GM12878 (cell line): ENCODE results near the gene MRPS23.

Experiments used
- EZH2 ChIP-seq: IDR thresholded peaks from 2 replicates; pipeline ENCODE4 v1.6.1; 2012; ENCODE audit warnings: low read depth, mild to moderate bottlenecking, control low read depth, inconsistent platforms, low read length, borderline replicate concordance; ENCODE audit not compliant: control insufficient read depth
- HDAC2 ChIP-seq: fragments of 200-600 bp; sonication (generic); IDR thresholded peaks from 2 replicates; pipeline ENCODE4 v1.6.1; 2017
- KAT2A ChIP-seq: conservative IDR thresholded peaks from 2 replicates; pipeline ENCODE4 v1.6.1; 2011; ENCODE audit warnings: low read depth, low read length; ENCODE audit not compliant: control insufficient read depth
- NFIC ChIP-seq: IDR thresholded peaks from 2 replicates; pipeline ENCODE4 v1.6.1; 2012; ENCODE audit warnings: low read depth, mild to moderate bottlenecking, inconsistent platforms, low read length, moderate library complexity
- POLR2AphosphoS5 ChIP-seq: IDR thresholded peaks from 2 replicates; pipeline ENCODE4 v1.6.1; 2011; ENCODE audit warnings: mild to moderate bottlenecking, low read length, inconsistent platforms
- RFX5 ChIP-seq: IDR thresholded peaks from 2 replicates; pipeline ENCODE4 v1.6.1; 2011; ENCODE audit warnings: low read depth, low read length, improper control_type of control experiment
- SMC3 ChIP-seq: IDR thresholded peaks from 2 replicates; pipeline ENCODE4 v1.6.1; 2011; ENCODE audit warnings: low read length, improper control_type of control experiment, borderline replicate concordance
- TF ChIP-seq, protein P1 (sequence below), 3 experiments: IDR thresholded peaks in 2 of 3; conservative IDR thresholded peaks in 1 of 3; 2 replicates each; pipeline ENCODE4 v1.5.1; 2011; ENCODE audit warnings: low read depth in 3 of 3, low read length in 3 of 3, mild to moderate bottlenecking in 3 of 3, control low read depth in 2 of 3, moderate library complexity in 2 of 3, inconsistent platforms in 1 of 3, mixed read lengths in 1 of 3; ENCODE audit not compliant: control insufficient read depth in 2 of 3, insufficient read depth in 1 of 3; ENCODE audit errors: extremely low read depth in 1 of 3

DNA sequence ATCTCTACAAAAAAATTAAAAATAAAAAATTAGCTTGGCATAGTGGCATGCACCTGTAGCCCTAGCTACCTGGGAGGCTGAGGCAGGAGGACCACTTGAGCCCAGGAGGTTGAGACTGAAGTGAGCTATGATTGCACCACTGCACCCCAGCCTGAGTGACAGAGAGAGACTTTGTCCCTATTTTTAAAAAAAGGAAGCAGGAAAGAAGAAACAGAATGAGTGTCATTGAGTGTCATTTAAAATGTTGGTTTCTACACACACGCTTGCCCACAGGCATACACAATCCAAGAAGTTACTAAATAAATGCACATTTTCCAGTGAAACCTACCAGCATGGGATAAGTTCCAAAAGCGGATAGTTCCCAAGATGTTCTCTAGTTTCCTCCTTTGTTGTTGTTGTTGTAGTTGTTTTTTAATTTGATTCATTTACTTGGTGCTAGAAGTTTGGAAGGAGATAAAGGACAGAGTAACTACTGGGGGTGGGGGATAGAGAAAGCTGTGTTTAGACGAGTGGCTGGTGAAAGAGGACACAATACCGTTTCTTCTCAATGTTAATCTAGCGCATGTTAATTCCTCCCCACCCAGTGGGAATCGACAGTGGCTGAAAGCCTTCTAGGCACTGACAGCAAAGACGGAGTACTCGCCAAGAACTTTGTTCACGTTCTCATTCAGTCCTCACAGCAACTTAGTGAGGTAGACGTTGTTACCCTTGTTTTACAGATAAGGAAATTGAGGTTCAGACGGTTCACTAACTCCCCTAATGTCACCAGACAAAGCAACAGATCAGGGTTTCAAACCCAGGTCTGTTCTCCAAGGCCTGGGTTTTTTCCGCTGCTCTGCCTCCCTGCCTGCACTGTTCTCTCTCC lies 17.3 kb downstream of the MRPS23 start:
- TF ChIP-seq EZH2 (no peak), NFIC (no peak), POLR2AphosphoS5 (no peak), HDAC2 (no peak), SMC3 (no peak), KAT2A (no peak), RFX5 (no peak)
- TF ChIP-seq, protein P1, sequence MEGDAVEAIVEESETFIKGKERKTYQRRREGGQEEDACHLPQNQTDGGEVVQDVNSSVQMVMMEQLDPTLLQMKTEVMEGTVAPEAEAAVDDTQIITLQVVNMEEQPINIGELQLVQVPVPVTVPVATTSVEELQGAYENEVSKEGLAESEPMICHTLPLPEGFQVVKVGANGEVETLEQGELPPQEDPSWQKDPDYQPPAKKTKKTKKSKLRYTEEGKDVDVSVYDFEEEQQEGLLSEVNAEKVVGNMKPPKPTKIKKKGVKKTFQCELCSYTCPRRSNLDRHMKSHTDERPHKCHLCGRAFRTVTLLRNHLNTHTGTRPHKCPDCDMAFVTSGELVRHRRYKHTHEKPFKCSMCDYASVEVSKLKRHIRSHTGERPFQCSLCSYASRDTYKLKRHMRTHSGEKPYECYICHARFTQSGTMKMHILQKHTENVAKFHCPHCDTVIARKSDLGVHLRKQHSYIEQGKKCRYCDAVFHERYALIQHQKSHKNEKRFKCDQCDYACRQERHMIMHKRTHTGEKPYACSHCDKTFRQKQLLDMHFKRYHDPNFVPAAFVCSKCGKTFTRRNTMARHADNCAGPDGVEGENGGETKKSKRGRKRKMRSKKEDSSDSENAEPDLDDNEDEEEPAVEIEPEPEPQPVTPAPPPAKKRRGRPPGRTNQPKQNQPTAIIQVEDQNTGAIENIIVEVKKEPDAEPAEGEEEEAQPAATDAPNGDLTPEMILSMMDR (IDR thresholded peaks at IDR 0.05 in 2 of 3, conservative IDR thresholded peaks at IDR 0.05 in 1 of 3; ENCODE audit: control insufficient read depth in 2 of 3, extremely low read depth in 1 of 3, insufficient read depth in 1 of 3, low read depth in 3 of 3, low read length in 3 of 3) = no peak
